Endodermal cell (in vitro differentiated cells): ENCODE data around the gene SERP2. TPM values are rescaled to one million over a fixed set of nuclear protein-coding genes. Genes with fewer than 3 reads are reported as not detected.
A peak's percentile ranks its signal among the peaks of the same experiment; 100 is the strongest.

ENCODE experiments used
- DNase-seq: peaks from one replicate; pipeline ENCODE4 v3.0.0-alpha.2; 2017
- H3K27ac ChIP-seq: 2 replicates; pipeline ENCODE4 v1.5.1; 2013; ENCODE audit warnings: mild to moderate bottlenecking, low read depth, low read length, moderate library complexity
- H3K27me3 ChIP-seq: 2 replicates; pipeline ENCODE4 v1.6.1; 2013; ENCODE audit warnings: mild to moderate bottlenecking, low read length, moderate library complexity; ENCODE audit not compliant: insufficient read depth, control insufficient read depth, poor library complexity, severe bottlenecking
- H3K36me3 ChIP-seq: 2 replicates; pipeline ENCODE4 v1.7.0; 2013; ENCODE audit warnings: mild to moderate bottlenecking, low read length, moderate library complexity; ENCODE audit not compliant: control insufficient read depth, insufficient read depth
- H3K4me1 ChIP-seq: one replicate; pipeline ENCODE4 v1.7.0; 2013; ENCODE audit warnings: low read length; ENCODE audit not compliant: control insufficient read depth, insufficient read depth
- H3K4me3 ChIP-seq: 2 replicates; pipeline ENCODE4 v1.5.1; 2013; ENCODE audit warnings: mild to moderate bottlenecking, low read length, moderate library complexity
- H3K9ac ChIP-seq: 2 replicates; pipeline ENCODE4 v1.6.1; 2013; ENCODE audit warnings: mild to moderate bottlenecking, low read length, moderate library complexity; ENCODE audit not compliant: poor library complexity, severe bottlenecking; ENCODE audit errors: extremely low read depth
- H3K9me3 ChIP-seq: 2 replicates; pipeline ENCODE4 v1.6.1; 2013; ENCODE audit warnings: mild to moderate bottlenecking, low read length, moderate library complexity; ENCODE audit not compliant: control insufficient read depth
- H3K27ac Mint-ChIP-seq: 2 replicates; pipeline ENCODE4 v1.8.0; 2020; ENCODE audit warnings: mixed read lengths
- H3K27me3 Mint-ChIP-seq: 2 replicates; pipeline ENCODE4 v1.8.0; 2021; ENCODE audit warnings: mild to moderate bottlenecking, mixed read lengths; ENCODE audit not compliant: insufficient read depth
- H3K36me3 Mint-ChIP-seq: 2 replicates; pipeline ENCODE4 v1.8.0; 2020; ENCODE audit warnings: low read depth, mixed read lengths
- H3K4me1 Mint-ChIP-seq: 2 replicates; pipeline ENCODE4 v1.8.0; 2020; ENCODE audit warnings: mixed read lengths
- H3K4me3 Mint-ChIP-seq: 2 replicates; pipeline ENCODE4 v1.8.0; 2020; ENCODE audit warnings: mild to moderate bottlenecking, moderate library complexity, mixed read lengths
- H3K9me3 Mint-ChIP-seq: 2 replicates; pipeline ENCODE4 v1.8.0; 2020; ENCODE audit warnings: mild to moderate bottlenecking, mixed read lengths
- CTCF ChIP-seq: fragments of 200-600 bp; sonication (generic); conservative IDR thresholded peaks from 2 replicates; pipeline ENCODE4 v1.5.0; 2021; ENCODE audit warnings: antibody characterized with exemption, mild to moderate bottlenecking
- WGBS, 2 experiments: methylation state at CpG; one replicate each; pipeline versions ENCODE4 v1.1.5 to v1.1.7; 2013; ENCODE audit warnings: missing lambda C conversion rate in 2 of 2, mixed read lengths in 1 of 2; ENCODE audit not compliant: insufficient coverage in 1 of 2, insufficient read length in 1 of 2; 5-methylcytosine and 5-hydroxymethylcytosine counted together
- total RNA-seq, 2 donors: library from RNA; stranded (reverse); fragmentation: NEBNext Ultra II Directional in 1 of 2; extraction: Animal tissue kit (Norgen Biotek cat#: 25700) in 1 of 2; gene quantifications; 2 replicates in 1 of 2; 3 replicates in 1 of 2; pipeline ENCODE4 v1.2.1, GENCODE V29; 2021

SERP2 gene
- total RNA-seq, 2 donors from 2014 or later = 2.9 to 3.5 TPM

- Histone ChIP-seq H3K27me3 (no peaks in the 10 kb centered on the region), H3K9me3 (no peaks in the 10 kb centered on the region), H3K9ac (no peak overlapping the region), H3K27ac (no peak overlapping the region), H3K36me3 (no peaks in the 10 kb centered on the region), H3K4me1 (peaks cover 22% of the 10 kb centered on the region), H3K4me3 (no peak overlapping the region)
- H3K4me3 Mint-ChIP-seq = no peak overlapping the region
- H3K4me1 Mint-ChIP-seq = peaks cover 64% of the 10 kb centered on the region
- peak; percentile 84 for DNase-seq
- H3K36me3 Mint-ChIP-seq = no peaks in the 10 kb centered on the region
- peaks cover 15% of the 10 kb centered on the region for H3K27me3 Mint-ChIP-seq
- TF ChIP-seq CTCF = peak; percentile 19
- H3K27ac Mint-ChIP-seq = peak overlapping the region; percentile 20
- no peaks in the 10 kb centered on the region for H3K9me3 Mint-ChIP-seq
- WGBS, 2 experiments = 32 to 40% methylated on average over 3 to 6 of the region's 7 CpGs
These were observed 14.9 kb downstream of the SERP2 start for GRCh38 chr13:44388427-44389059.

- Mint-ChIP-seq H3K27me3 (peaks cover 12% of the 10 kb centered on the region), H3K27ac (peak overlapping the region; percentile 20), H3K36me3 (no peaks in the 10 kb centered on the region), H3K4me1 (peaks cover 62% of the 10 kb centered on the region), H3K4me3 (no peak overlapping the region), H3K9me3 (no peaks in the 10 kb centered on the region)
- WGBS, 2 experiments = 88 to 91% methylated on average over 4 of the region's 4 CpGs
- Histone ChIP-seq H3K27me3 (no peaks in the 10 kb centered on the region), H3K4me3 (no peak overlapping the region), H3K9me3 (no peaks in the 10 kb centered on the region), H3K27ac (no peak overlapping the region), H3K4me1 (peaks cover 22% of the 10 kb centered on the region), H3K9ac (peak overlapping the region; percentile 8), H3K36me3 (no peaks in the 10 kb centered on the region)
- no peak for TF ChIP-seq CTCF
- DNase-seq = no peak
These were observed 15.5 kb downstream of the SERP2 start for GRCh38 chr13:44389060-44389666.

- WGBS, 2 experiments = 93% methylated on average over 1 of the region's 1 CpG; no CpG with 5 or more reads in 1 of the 2 experiments
- H3K4me1 ChIP-seq = peaks cover 22% of the 10 kb centered on the region
These were observed 16.3 kb downstream of the SERP2 start for GRCh38 chr13:44389876-44390275.

More at GRCh38 chr13:44389876-44390275, 16.3 kb downstream of the SERP2 start:
- no peaks in the 10 kb centered on the region for H3K36me3 Mint-ChIP-seq
- H3K4me1 Mint-ChIP-seq = peaks cover 61% of the 10 kb centered on the region
- no peaks in the 10 kb centered on the region for H3K9me3 ChIP-seq
- H3K27ac Mint-ChIP-seq = no peak overlapping the region
- H3K27me3 ChIP-seq = no peaks in the 10 kb centered on the region
- no peak overlapping the region for H3K4me3 Mint-ChIP-seq
- no peak overlapping the region for H3K9ac ChIP-seq
- H3K27ac ChIP-seq = no peak overlapping the region
- H3K9me3 Mint-ChIP-seq = no peaks in the 10 kb centered on the region
- no peak overlapping the region for H3K4me3 ChIP-seq
- H3K36me3 ChIP-seq = no peaks in the 10 kb centered on the region
- TF ChIP-seq CTCF = no peak
- DNase-seq = no peak
- H3K27me3 Mint-ChIP-seq = peaks cover 9% of the 10 kb centered on the region
